C4-2B (cell line): ENCODE measurements around the gene TBC1D2.

Experiments
- H3K27ac ChIP-seq: fragments of 450-650 bp; 2 replicates; pipeline ENCODE4 v1.5.1; 2017
- ZFX ChIP-seq: fragments of 450-650 bp; IDR thresholded peaks from 2 replicates; pipeline ENCODE4 v1.6.1; 2017
- TF ChIP-seq, protein P1 (sequence below): fragments of 450-650 bp; conservative IDR thresholded peaks from 2 replicates; pipeline ENCODE4 v1.5.1; 2017; ENCODE audit warnings: mild to moderate bottlenecking

Gene TBC1D2

GRCh38 chr9:98161851-98162250, 93.6 kb downstream of the TBC1D2 start:
- no peak for TF ChIP-seq ZFX
- no peak overlapping the region for H3K27ac ChIP-seq

DNA sequence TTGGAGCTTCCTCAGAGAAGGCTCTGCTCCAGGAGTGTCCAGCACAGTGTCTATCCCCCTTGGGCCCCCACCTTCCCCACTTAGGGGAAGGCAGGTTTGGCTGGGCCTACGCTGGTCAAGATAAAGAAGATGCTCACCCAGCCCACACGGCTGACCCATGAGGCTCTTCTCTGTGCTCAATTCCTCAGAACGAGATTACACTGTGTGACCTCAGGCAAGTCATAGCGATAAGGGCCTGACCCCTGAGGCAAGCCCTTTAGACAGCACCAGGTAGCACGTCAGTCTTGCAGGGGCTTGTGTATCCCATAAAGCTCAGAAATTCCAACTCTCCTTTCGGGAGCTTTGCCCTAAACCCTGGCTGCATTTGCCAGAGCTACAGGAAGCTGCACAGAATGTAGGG, 95.7 kb downstream of the TBC1D2 start:
- TF ChIP-seq, protein P1, sequence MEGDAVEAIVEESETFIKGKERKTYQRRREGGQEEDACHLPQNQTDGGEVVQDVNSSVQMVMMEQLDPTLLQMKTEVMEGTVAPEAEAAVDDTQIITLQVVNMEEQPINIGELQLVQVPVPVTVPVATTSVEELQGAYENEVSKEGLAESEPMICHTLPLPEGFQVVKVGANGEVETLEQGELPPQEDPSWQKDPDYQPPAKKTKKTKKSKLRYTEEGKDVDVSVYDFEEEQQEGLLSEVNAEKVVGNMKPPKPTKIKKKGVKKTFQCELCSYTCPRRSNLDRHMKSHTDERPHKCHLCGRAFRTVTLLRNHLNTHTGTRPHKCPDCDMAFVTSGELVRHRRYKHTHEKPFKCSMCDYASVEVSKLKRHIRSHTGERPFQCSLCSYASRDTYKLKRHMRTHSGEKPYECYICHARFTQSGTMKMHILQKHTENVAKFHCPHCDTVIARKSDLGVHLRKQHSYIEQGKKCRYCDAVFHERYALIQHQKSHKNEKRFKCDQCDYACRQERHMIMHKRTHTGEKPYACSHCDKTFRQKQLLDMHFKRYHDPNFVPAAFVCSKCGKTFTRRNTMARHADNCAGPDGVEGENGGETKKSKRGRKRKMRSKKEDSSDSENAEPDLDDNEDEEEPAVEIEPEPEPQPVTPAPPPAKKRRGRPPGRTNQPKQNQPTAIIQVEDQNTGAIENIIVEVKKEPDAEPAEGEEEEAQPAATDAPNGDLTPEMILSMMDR: no peak
- TF ChIP-seq ZFX: no peak
- H3K27ac ChIP-seq: peak overlapping the region; percentile 76

DNA sequence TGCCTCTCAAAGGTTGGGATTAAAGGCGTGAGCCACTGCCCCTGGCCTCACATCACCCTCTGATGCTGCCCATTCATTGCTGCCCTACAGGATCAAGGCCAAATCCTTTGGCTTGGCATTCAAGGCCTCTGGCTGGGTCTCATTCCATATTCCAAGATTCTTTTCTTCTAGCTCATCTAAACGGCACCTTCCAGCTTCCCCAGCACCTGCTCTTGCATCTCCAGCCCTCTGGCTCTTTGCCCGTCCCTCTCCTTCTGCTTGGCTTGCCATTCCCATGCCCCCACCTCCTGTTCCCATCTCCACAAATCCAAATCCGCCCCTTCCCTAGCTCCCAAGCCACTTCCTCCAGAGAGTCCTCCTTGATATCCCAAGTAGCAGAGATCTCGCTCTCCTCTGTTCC, 96.1 kb downstream of the TBC1D2 start:
- TF ChIP-seq ZFX: no peak
- peak overlapping the region; percentile 76 for H3K27ac ChIP-seq

DNA sequence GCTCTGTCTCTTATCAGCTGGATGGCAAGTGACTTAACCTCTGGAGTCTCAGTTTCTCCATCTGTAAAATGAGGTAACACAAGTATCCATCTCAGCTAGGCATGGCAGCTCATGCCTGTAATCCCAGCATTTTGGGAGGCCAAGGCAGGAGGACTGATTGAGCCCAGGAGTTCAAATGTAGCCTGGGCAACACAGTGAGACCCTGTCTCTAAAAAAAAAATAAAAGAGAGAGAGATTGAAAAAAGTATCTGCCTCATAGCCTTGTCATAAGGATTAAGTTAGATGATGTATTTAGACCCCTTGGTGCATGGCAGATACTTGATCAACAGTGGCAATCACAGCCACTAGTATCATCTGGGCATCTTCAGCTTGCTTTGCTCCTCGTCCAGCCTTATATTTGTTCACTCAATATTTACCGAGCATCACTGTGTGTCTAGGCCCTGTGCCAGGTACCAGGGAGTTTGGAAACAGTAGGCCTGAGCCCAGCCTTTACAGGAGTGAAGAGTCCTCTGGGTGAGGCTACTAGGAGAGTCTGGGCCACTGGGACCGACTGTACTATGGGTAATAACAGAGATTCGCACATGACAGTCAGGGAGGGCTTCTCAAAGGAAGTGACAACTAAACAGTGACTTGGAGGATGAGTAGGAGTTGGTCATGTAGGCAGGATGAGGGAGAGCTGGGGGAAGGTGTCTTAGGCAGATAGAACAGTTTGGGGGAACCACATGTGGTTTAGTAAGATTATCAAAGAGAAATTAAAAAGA, 97.2 kb downstream of the TBC1D2 start:
- TF ChIP-seq, protein P1: no peak
- TF ChIP-seq ZFX: peak; percentile 68
- peak overlapping the region; percentile 76 for H3K27ac ChIP-seq

DNA sequence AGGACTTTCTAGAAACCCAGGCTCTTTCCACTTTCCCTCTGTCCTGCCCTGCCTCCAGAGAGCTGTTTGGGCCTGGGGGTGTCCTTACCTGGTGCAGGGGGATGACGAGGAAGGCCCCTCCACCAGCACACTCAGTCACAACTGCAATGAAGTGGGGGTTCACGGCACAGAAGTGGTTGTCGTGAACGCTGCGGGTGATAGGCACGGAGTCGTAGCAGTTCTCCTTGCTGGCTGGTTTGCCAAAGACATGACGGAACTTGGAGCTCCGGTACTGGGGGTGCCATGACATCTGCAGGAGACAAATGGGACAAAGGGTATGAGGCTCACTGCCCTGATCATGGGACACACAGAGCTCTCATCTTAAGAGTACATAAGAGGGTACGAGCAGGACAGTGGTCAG, 98.1 kb downstream of the TBC1D2 start:
- no peak for TF ChIP-seq ZFX
- TF ChIP-seq, protein P1: no peak
- peak overlapping the region; percentile 76 for H3K27ac ChIP-seq

DNA sequence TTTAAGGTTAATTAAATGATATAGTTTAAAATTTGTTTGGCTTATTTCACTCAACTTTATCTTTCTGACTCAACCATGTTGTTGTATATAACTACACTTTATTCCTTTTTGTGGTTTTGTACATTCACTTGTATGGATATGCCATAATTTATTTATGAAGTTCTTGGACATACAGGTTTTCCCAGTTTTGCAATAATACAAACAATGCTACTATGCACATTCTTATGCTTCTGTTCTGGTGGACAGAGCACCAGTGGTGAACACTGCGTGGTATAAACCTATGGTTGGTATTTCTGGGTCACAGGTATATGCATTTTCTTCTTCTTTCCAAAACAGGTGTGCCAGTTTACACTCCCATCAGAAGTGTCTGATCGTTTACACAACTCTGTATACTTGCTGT, 100.8 kb downstream of the TBC1D2 start:
- TF ChIP-seq ZFX: no peak
- TF ChIP-seq, protein P1: no peak
- H3K27ac ChIP-seq: no peak overlapping the region

DNA sequence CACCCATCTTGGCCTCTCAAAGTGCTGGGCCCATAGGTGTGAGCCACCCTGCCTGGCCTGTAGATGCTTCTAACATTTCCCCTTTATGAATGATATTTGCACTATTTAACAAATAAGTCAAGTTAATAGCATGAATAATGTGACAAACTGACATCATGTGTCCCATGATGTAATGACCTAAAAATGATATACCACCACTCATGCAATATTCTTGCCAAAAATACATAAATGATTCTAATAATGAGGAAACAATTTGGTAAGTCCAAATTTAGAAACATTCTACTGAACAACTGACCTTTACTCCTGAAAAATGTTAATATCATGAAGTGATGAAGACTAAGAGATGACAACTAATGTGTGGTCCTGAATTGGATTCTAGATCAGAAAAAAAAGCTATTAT, 102.9 kb downstream of the TBC1D2 start:
- H3K27ac ChIP-seq: no peak overlapping the region
- no peak for TF ChIP-seq ZFX
- TF ChIP-seq, protein P1: no peak

DNA sequence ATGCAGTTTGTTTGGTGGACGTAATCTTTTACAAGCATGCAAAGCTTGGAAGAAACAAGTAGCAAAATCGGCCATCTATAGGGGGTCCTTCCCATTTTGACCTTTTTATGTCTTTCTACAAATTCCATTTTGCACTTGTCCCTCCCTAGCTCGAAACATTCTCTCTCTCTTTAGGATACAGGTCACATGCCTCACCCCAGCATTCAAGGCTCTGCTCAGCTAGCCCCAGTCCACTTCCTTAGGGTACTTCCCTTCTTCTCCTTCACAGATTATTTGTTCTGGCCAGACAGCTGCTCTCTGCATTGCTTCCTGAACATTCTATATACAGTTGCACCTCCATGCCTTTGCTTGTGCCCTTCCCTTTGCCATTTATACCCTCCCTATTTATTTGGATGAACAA, 104.7 kb downstream of the TBC1D2 start:
- H3K27ac ChIP-seq: no peak overlapping the region
- TF ChIP-seq, protein P1: no peak
- TF ChIP-seq ZFX: no peak
